Spinal cord (tissue), 10 donors: ENCODE results near the gene FNBP1. TPM values are rescaled to one million over a fixed set of nuclear protein-coding genes. Genes with fewer than 3 reads are reported as not detected.
"Not testable (repeated sequence)": the region's sequence is repeated elsewhere in the genome, so short reads cannot be mapped to it uniquely, and the experiment has no call there.

Source experiments
- DNase-seq, 6 donors: peaks; one replicate each; pipeline versions ENCODE4 v3.0.0 to v3.0.0-alpha.2; 2013 to 2015; ENCODE audit warnings: low spot score in 6 of 6, low read depth in 4 of 6
- H3K27ac ChIP-seq: one replicate; pipeline ENCODE4 v1.5.1; 2013; ENCODE audit warnings: low read depth, low read length, control low read depth
- H3K27me3 ChIP-seq: one replicate; pipeline ENCODE4 v1.6.1; 2013; ENCODE audit warnings: low read length; ENCODE audit not compliant: control insufficient read depth, insufficient read depth
- H3K36me3 ChIP-seq: one replicate; pipeline ENCODE4 v1.6.1; 2013; ENCODE audit warnings: low read length; ENCODE audit not compliant: control insufficient read depth, insufficient read depth
- H3K4me1 ChIP-seq: one replicate; pipeline ENCODE4 v1.6.1; 2013; ENCODE audit warnings: low read length; ENCODE audit not compliant: control insufficient read depth, insufficient read depth
- H3K4me3 ChIP-seq: one replicate; pipeline ENCODE4 v1.5.1; 2013; ENCODE audit warnings: low read depth, low read length, control low read depth
- H3K9me3 ChIP-seq: one replicate; pipeline ENCODE4 v1.6.1; 2013; ENCODE audit warnings: low read length; ENCODE audit not compliant: control insufficient read depth, insufficient read depth
- WGBS: methylation state at CpG from one replicate; pipeline ENCODE4 v1.1.5; 2013; ENCODE audit warnings: missing lambda C conversion rate; ENCODE audit not compliant: insufficient coverage; 5-methylcytosine and 5-hydroxymethylcytosine counted together
- polyA plus RNA-seq, 2 donors: library from polyadenylated mRNA; unstranded; fragments of 120-200 nt; gene quantifications; one replicate each; pipeline ENCODE4 v1.2.1, GENCODE V29; 2013; ENCODE audit not compliant: insufficient read length in 2 of 2
- total RNA-seq, 2 donors: library from RNA; depleted of rRNA in 1 of 2; stranded (reverse); fragments of 120-200 nt in 1 of 2; fragments of >200 nt in 1 of 2; gene quantifications; one replicate each; pipeline versions ENCODE4 v1.2.3 to v1.2.4, GENCODE V29; 2013 to 2014
- donor health status: healthy.

FNBP1 gene
- total and polyA plus RNA-seq, 4 donors, result 47.8 to 105 (median 79.2) TPM

- Histone ChIP-seq H3K27ac (no peak overlapping the region), H3K36me3 (no peaks in the 10 kb centered on the region), H3K4me1 (no peaks in the 10 kb centered on the region), H3K9me3 (no peaks in the 10 kb centered on the region), H3K4me3 (no peak overlapping the region), H3K27me3 (no peaks in the 10 kb centered on the region)
- 91% methylated on average over 3 of the region's 5 CpGs for WGBS
- no peak for DNase-seq
These were observed 32.6 kb downstream of the FNBP1 start for GRCh38 chr9:130010151-130010988.

- DNase-seq, H3K36me3 ChIP-seq, H3K27me3 ChIP-seq, H3K9me3 ChIP-seq, H3K4me3 ChIP-seq, H3K27ac ChIP-seq, H3K4me1 ChIP-seq: not testable (repeated sequence)
- WGBS, result 80% methylated on average over 1 of the region's 10 CpGs
These were observed 33.4 kb downstream of the FNBP1 start for GRCh38 chr9:130009546-130009945.

- DNase-seq, result no peak
- Histone ChIP-seq H3K4me3 (no peak overlapping the region), H3K36me3 (no peaks in the 10 kb centered on the region), H3K27ac (no peak overlapping the region), H3K27me3 (no peaks in the 10 kb centered on the region), H3K4me1 (no peaks in the 10 kb centered on the region), H3K9me3 (no peaks in the 10 kb centered on the region)
- 69% methylated on average over 2 of the region's 5 CpGs for WGBS
These were observed 34.5 kb downstream of the FNBP1 start for GRCh38 chr9:130008538-130008937.

- H3K9me3 ChIP-seq, result not testable (repeated sequence)
- WGBS, result 100% methylated on average over 3 of the region's 6 CpGs
These were observed 36.0 kb downstream of the FNBP1 start for GRCh38 chr9:130006952-130007351.

GRCh38 chr9:130003943-130004552 is 38.9 kb downstream of the FNBP1 start:
- Histone ChIP-seq H3K9me3 (no peaks in the 10 kb centered on the region), H3K27me3 (no peaks in the 10 kb centered on the region), H3K4me1 (no peaks in the 10 kb centered on the region), H3K36me3 (no peaks in the 10 kb centered on the region), H3K27ac (no peak overlapping the region), H3K4me3 (no peak overlapping the region)
- no peak for DNase-seq
- 80% methylated on average over 5 of the region's 8 CpGs for WGBS

More at GRCh38 chr9:130006952-130007351, 36.0 kb downstream of the FNBP1 start:
- H3K4me3 ChIP-seq, DNase-seq, H3K27me3 ChIP-seq, H3K27ac ChIP-seq, H3K4me1 ChIP-seq, H3K36me3 ChIP-seq: not testable (repeated sequence)

GRCh38 chr9:130002320-130002719 is 40.7 kb downstream of the FNBP1 start:
- DNase-seq, result no peak
- no peaks in the 10 kb centered on the region for H3K27me3 ChIP-seq
- no peak overlapping the region for H3K27ac ChIP-seq

GRCh38 chr9:130001190-130001589 is 41.8 kb downstream of the FNBP1 start:
- Histone ChIP-seq H3K36me3 (no peaks in the 10 kb centered on the region), H3K4me3 (no peak overlapping the region), H3K27me3 (no peaks in the 10 kb centered on the region), H3K27ac (no peak overlapping the region), H3K4me1 (peaks cover 7% of the 10 kb centered on the region), H3K9me3 (no peaks in the 10 kb centered on the region)
- no peak for DNase-seq
- WGBS, result 100% methylated on average over 1 of the region's 7 CpGs

More at GRCh38 chr9:130002320-130002719, 40.7 kb downstream of the FNBP1 start:
- H3K4me1 ChIP-seq, result peaks cover 6% of the 10 kb centered on the region
- no peaks in the 10 kb centered on the region for H3K36me3 ChIP-seq
- H3K4me3 ChIP-seq, result no peak overlapping the region
- WGBS, result 84% methylated on average over 3 of the region's 5 CpGs
- no peaks in the 10 kb centered on the region for H3K9me3 ChIP-seq

GRCh38 chr9:129999141-129999510 is 43.9 kb downstream of the FNBP1 start:
- peaks cover 10% of the 10 kb centered on the region for H3K4me1 ChIP-seq
- H3K4me3 ChIP-seq, result no peak overlapping the region
- H3K27me3 ChIP-seq, result no peaks in the 10 kb centered on the region
- H3K36me3 ChIP-seq, result peaks cover 2% of the 10 kb centered on the region
- no peaks in the 10 kb centered on the region for H3K9me3 ChIP-seq
- DNase-seq, result no peak
- 82% methylated on average over 3 of the region's 5 CpGs for WGBS
- no peak overlapping the region for H3K27ac ChIP-seq

GRCh38 chr9:129998491-129999140 is 44.4 kb downstream of the FNBP1 start:
- DNase-seq, result no peak
- no peak overlapping the region for H3K27ac ChIP-seq
- no peaks in the 10 kb centered on the region for H3K9me3 ChIP-seq
- H3K27me3 ChIP-seq, result no peaks in the 10 kb centered on the region
- peaks cover 10% of the 10 kb centered on the region for H3K4me1 ChIP-seq
- H3K36me3 ChIP-seq, result peaks cover 2% of the 10 kb centered on the region
- 86% methylated on average over 2 of the region's 5 CpGs for WGBS
- H3K4me3 ChIP-seq, result no peak overlapping the region
